Heart right ventricle (tissue), 16 donors: ENCODE results near the gene ZBTB2. TPM values are rescaled to one million over a fixed set of nuclear protein-coding genes. Genes with fewer than 3 reads are reported as not detected.

Experiments
- ATAC-seq, 8 donors: fragments of 200-7000 bp; cut with Tn5 transposase; one replicate each; pipeline ENCODE4 v1.9.1; 2020; ENCODE audit warnings: mild to moderate bottlenecking in 8 of 8, moderate library complexity in 8 of 8, moderate number of reproducible peaks in 1 of 8
- DNase-seq, 2 donors: peaks; one replicate each; pipeline ENCODE4 v3.0.0-alpha.2; 2020
- H3K27ac ChIP-seq, 10 donors: fragments of 200-600 bp; sonication (generic) in 2 of 10; one replicate each; pipeline versions ENCODE4 v1.5.0 to v1.8.0; 2020 to 2022; ENCODE audit warnings: mild to moderate bottlenecking in 3 of 10
- H3K27me3 ChIP-seq, 7 donors: fragments of 200-600 bp; one replicate each; pipeline ENCODE4 v1.8.0; 2021 to 2022; ENCODE audit warnings: mild to moderate bottlenecking in 2 of 7
- H3K36me3 ChIP-seq, 9 donors: fragments of 200-600 bp; sonication (generic) in 1 of 9; one replicate each; pipeline versions ENCODE4 v1.5.0 to v1.8.0; 2020 to 2022; ENCODE audit warnings: mild to moderate bottlenecking in 2 of 9
- H3K4me1 ChIP-seq, 9 donors: fragments of 200-600 bp; sonication (generic) in 1 of 9; one replicate each; pipeline versions ENCODE4 v1.5.0 to v1.8.0; 2020 to 2022; ENCODE audit warnings: mild to moderate bottlenecking in 4 of 9
- H3K4me3 ChIP-seq, 10 donors: fragments of 200-600 bp; sonication (generic) in 2 of 10; one replicate each; pipeline versions ENCODE4 v1.5.0 to v1.8.0; 2020 to 2022; ENCODE audit warnings: mild to moderate bottlenecking in 7 of 10, moderate library complexity in 2 of 10
- H3K9me3 ChIP-seq, 11 donors: fragments of 200-600 bp in 10 of 11; sonication (generic) in 2 of 11; one replicate each; pipeline versions ENCODE4 v1.5.0 to v1.8.0; 2013 to 2022; ENCODE audit warnings: mild to moderate bottlenecking in 2 of 11, control low read depth in 1 of 11, moderate library complexity in 1 of 11
- WGBS, 2 donors: extraction: QIAGEN DNeasy Blood & Tissue Kit; methylation state at CpG; one replicate each; pipeline ENCODE4 v1.1.7; 2013; ENCODE audit warnings: inconsistent platforms in 1 of 2; 5-methylcytosine and 5-hydroxymethylcytosine counted together
- intact Hi-C, 10 donors: fragments of 100-400 bp; cut with DNase I; formaldehyde crosslinking; loops; one replicate each; pipeline versions ENCODE4 v1.11.1 to v1.14.2; 2022
- polyA plus RNA-seq, 2 donors: library from polyadenylated mRNA; stranded (reverse); fragments of 200-250 nt; gene quantifications; one replicate each; pipeline ENCODE4 v1.2.3, GENCODE V29; 2013
- total RNA-seq, 10 donors: library from RNA; stranded (reverse); fragmentation: NEBNext Ultra II Directional in 3 of 10; extraction: Animal tissue kit (Norgen Biotek cat#: 25700) in 3 of 10; gene quantifications; one replicate each; pipeline versions ENCODE4 v1.2.1 to v1.2.4, GENCODE V29; 2021 to 2023
- TF ChIP-seq, protein P1 (sequence below), 9 donors: fragments of 200-600 bp; sonication (generic) in 2 of 9; IDR thresholded peaks; one replicate each; pipeline versions ENCODE4 v1.5.0 to v1.8.0; 2021 to 2022; ENCODE audit warnings: antibody characterized with exemption in 9 of 9, mild to moderate bottlenecking in 5 of 9, moderate library complexity in 1 of 9
- donor health status: Arrhythmogenic right ventricular cardiomyopathy.
- donor health status: ischemic (EF 13 %, LVEDD 7.1; RV severe dilation, severe dysfunction).
- donor health status: healthy with polysubstance abuse.
- donor health status: DM: no; HTN: yes; CAD: no.
- donor health status: DM: no; HTN: no; CAD: no.
- donor health status: ischemic (EF 25% LVEDD 6.9; RV normal size, moderate dysfunction).
- donor health status: ischemic (EF 25% LVEDD 5.7; RV mildly dilated, moderate dysfunction).
- donor health status: healthy.
- donor health status: DM: yes; HTN: yes; CAD: no.
- donor health status: Ischemic cardiomyopathy.
- donor health status: ischemic (EF 35%, LVEDD 5.7; RV mildly dilated, moderate dysfunction).
- donor health status: nonischemic (EF 11% LVEDD 7.7; RV severe dilation, severe dysfunction).
- donor health status: DM: yes; HTN: yes; CAD: no.
- donor health status: PGD.
- donor health status: ischemic (EF 29% LVEDD 5.4; RV normal size, mild dysfunction).
- donor health status: nonischemic (EF 23%, LVEDD 6.1; RV moderate dilation, normal function).

Gene ZBTB2
- total and polyA plus RNA-seq, 12 donors = 3.4 to 8.3 (median 4.9) TPM

DNA sequence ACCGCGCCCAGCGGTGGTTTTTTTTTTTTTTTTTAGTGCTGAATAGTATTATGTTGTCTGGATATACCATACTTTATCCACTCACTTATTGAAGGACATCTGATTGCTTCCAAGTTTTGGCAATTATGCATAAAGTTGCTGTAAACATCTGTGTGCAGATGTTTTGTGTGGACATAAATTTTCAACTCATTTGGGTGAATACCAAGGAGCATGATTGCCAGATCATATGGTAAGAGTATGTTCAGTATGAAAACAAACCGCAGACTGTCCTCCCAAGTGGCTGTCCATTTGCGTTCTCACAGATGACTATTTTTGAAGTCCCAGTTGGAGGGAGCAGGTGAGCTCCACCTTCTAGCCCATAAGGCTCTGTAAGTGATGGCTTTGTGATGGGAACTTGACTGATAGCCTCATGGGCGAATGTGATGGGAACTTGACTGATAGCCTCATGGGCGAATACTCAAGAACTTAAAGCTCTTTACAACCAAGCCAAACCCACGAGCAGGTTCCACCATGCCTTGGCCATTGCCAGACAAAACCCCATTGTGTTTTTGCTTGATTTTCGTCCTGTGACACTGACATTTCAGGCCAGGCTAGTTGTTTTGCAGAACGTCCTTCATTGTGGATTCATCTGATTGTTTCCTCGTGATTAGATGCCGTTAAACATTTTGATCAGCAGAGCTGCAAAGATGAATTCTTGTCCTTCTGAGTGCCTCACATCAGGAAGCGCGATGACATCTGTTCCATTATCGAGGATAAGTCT, 51.0 kb downstream of the ZBTB2 start:
- intact Hi-C loops = no loop called here
- Histone ChIP-seq H3K36me3 (no peaks in the 10 kb centered on the region), H3K27me3 (no peaks in the 10 kb centered on the region), H3K27ac (no peak overlapping the region), H3K4me3 (no peak overlapping the region), H3K9me3 (peaks cover 0 to 3% (median 0%) of the 10 kb centered on the region in 11 donors), H3K4me1 (no peaks in the 10 kb centered on the region)
- TF ChIP-seq, protein P1, sequence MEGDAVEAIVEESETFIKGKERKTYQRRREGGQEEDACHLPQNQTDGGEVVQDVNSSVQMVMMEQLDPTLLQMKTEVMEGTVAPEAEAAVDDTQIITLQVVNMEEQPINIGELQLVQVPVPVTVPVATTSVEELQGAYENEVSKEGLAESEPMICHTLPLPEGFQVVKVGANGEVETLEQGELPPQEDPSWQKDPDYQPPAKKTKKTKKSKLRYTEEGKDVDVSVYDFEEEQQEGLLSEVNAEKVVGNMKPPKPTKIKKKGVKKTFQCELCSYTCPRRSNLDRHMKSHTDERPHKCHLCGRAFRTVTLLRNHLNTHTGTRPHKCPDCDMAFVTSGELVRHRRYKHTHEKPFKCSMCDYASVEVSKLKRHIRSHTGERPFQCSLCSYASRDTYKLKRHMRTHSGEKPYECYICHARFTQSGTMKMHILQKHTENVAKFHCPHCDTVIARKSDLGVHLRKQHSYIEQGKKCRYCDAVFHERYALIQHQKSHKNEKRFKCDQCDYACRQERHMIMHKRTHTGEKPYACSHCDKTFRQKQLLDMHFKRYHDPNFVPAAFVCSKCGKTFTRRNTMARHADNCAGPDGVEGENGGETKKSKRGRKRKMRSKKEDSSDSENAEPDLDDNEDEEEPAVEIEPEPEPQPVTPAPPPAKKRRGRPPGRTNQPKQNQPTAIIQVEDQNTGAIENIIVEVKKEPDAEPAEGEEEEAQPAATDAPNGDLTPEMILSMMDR (IDR thresholded peaks at IDR 0.05) = no peak
- DNase-seq = no peak
- 85% methylated on average over 15 of the region's 15 CpGs for WGBS, 2 donors
- ATAC-seq = no peak

DNA sequence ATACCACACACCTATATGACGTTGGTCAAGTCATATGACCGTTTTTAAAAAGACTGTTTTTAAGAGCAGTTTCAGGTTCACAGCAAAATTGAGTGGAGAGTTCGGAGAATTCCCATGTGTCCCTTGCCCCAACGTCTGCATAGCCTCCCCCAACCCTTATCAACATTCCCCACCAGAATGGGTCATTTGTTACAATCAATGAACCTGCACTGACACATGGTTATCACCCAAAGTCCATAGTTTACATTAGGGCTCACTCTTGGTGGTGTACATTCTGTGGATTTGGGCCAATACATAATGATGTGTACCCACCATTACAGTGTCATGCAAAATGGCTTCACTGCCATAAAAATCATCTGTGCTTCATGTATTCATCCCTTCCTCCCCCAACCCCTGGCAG, 52.0 kb downstream of the ZBTB2 start:
- peaks cover 0 to 4% (median 0%) of the 10 kb centered on the region in 9 donors for H3K4me1 ChIP-seq
- H3K9me3 ChIP-seq = peaks cover 0 to 3% (median 0%) of the 10 kb centered on the region in 11 donors
- DNase-seq = no peak
- no peak overlapping the region for H3K4me3 ChIP-seq
- no peak for ATAC-seq
- H3K27me3 ChIP-seq = no peaks in the 10 kb centered on the region
- WGBS, 2 donors = 78% methylated on average over 4 of the region's 4 CpGs
- TF ChIP-seq, protein P1 (IDR thresholded peaks at IDR 0.05) = no peak
- no peaks in the 10 kb centered on the region for H3K36me3 ChIP-seq
- intact Hi-C loops = no loop called here
- H3K27ac ChIP-seq = no peak overlapping the region

DNA sequence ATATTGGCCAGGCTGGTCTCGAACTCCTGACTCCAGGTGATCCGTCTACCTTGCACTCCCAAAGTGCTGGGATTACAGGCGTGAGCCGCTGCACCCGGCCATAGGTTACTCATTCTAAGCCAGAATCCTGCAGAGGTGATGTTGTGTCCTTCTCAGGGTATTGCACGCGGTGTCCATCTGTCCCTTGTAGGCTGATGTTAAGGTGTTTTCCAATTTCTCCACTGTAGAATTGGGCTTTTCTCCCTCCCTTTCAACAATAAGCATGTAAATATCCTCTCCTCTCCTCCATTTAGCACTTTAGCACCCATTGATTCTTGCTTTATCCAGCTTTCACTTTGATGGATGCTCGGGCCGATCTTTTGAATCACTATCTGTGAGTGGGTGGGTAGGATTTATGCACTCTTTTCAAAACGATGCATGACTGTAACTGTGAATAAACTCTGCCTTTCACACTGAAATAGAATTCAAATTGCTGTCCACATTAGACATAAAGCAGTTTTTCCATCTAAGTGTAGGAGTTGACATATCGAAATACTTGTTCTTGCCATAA, 52.6 kb downstream of the ZBTB2 start:
- Histone ChIP-seq H3K27me3 (no peaks in the 10 kb centered on the region), H3K4me3 (no peak overlapping the region), H3K4me1 (peaks cover 0 to 4% (median 0%) of the 10 kb centered on the region in 9 donors), H3K9me3 (peaks cover 0 to 3% (median 0%) of the 10 kb centered on the region in 11 donors), H3K36me3 (no peaks in the 10 kb centered on the region), H3K27ac (no peak overlapping the region)
- ATAC-seq (no peak), DNase-seq (no peak)
- TF ChIP-seq, protein P1 (IDR thresholded peaks at IDR 0.05) = no peak
- intact Hi-C loops = no loop called here
- WGBS, 2 donors = 88 to 90% methylated on average over 11 of the region's 11 CpGs

DNA sequence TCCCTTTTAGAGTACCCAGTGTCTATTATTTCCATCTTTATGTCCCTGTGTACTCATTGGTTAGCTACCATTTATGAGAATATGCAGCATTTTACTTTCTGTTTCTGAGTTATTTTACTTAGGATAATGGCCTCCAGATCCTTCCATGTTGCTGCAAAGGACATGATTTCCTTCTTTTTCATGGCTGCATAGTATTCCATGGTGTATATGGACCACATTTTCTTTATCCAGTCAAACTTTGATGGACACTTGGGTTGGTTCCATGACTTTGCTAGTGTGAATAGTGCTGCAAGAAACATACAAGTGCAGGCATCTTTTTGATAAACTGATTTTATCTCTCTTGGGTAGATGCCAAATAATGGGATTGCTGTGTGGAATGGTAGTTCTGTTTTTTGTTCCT, 55.4 kb downstream of the ZBTB2 start:
- intact Hi-C loops = loop anchor here in 5 of 10 donors (1.0 to 2.0 kb wide), 3 partner anchors 441 to 444 kb away; no protein-coding TSS in a partner anchor
- H3K27ac ChIP-seq = no peak overlapping the region
- H3K4me3 ChIP-seq = no peak overlapping the region
- H3K4me1 ChIP-seq = peaks cover 0 to 4% (median 0%) of the 10 kb centered on the region in 9 donors
- no peaks in the 10 kb centered on the region for H3K27me3 ChIP-seq
- DNase-seq (no peak), ATAC-seq (no peak)
- H3K36me3 ChIP-seq = peaks cover 0 to 6% (median 0%) of the 10 kb centered on the region in 9 donors
- H3K9me3 ChIP-seq = peaks cover 0 to 3% (median 0%) of the 10 kb centered on the region in 11 donors
- TF ChIP-seq, protein P1 (IDR thresholded peaks at IDR 0.05) = no peak
